HG03460 (cell line): ENCODE results near the gene ADAMTS1.

Experiments used
- ATAC-seq: cut with Tn5 transposase; IDR thresholded peaks from one replicate; pipeline ENCODE4 v1.9.1; 2021; ENCODE audit not compliant: unreplicated experiment

Gene ADAMTS1

GRCh38 chr21:26845759-26846035 is 488 bp upstream of the ADAMTS1 start:
- no peak for ATAC-seq

GRCh38 chr21:26844258-26845065 is 747 bp downstream of the ADAMTS1 start:
- ATAC-seq, result no peak

GRCh38 chr21:26843933-26844257 is 1.3 kb downstream of the ADAMTS1 start:
- ATAC-seq, result no peak

GRCh38 chr21:26842974-26843932 is 2.0 kb downstream of the ADAMTS1 start:
- ATAC-seq, result no peak

GRCh38 chr21:26842300-26842699 is 2.9 kb downstream of the ADAMTS1 start:
- no peak for ATAC-seq

GRCh38 chr21:26840912-26841311 is 4.3 kb downstream of the ADAMTS1 start:
- no peak for ATAC-seq

GRCh38 chr21:26840201-26840600 is 5.0 kb downstream of the ADAMTS1 start:
- no peak for ATAC-seq

GRCh38 chr21:26837539-26837938 is 7.7 kb downstream of the ADAMTS1 start:
- no peak for ATAC-seq

- no peak for ATAC-seq
These were observed 8.7 kb downstream of the ADAMTS1 start for GRCh38 chr21:26836528-26836927.

GRCh38 chr21:26835714-26836265 is 9.4 kb downstream of the ADAMTS1 start:
- ATAC-seq, result no peak

GRCh38 chr21:26835027-26835713 is 10.0 kb downstream of the ADAMTS1 start:
- no peak for ATAC-seq

- ATAC-seq, result no peak
These were observed 10.9 kb downstream of the ADAMTS1 start for GRCh38 chr21:26834181-26834905.

GRCh38 chr21:26833460-26833939 is 11.7 kb downstream of the ADAMTS1 start:
- no peak for ATAC-seq

- ATAC-seq, result no peak
These were observed 12.2 kb downstream of the ADAMTS1 start for GRCh38 chr21:26833011-26833410.

GRCh38 chr21:26832546-26832945 is 12.7 kb downstream of the ADAMTS1 start:
- no peak for ATAC-seq

- ATAC-seq, result no peak
These were observed 18.4 kb downstream of the ADAMTS1 start for GRCh38 chr21:26826801-26827200.

GRCh38 chr21:26820509-26820908 is 24.7 kb downstream of the ADAMTS1 start:
- no peak for ATAC-seq

- ATAC-seq, result no peak
These were observed 25.4 kb downstream of the ADAMTS1 start for GRCh38 chr21:26819740-26820324.

- no peak for ATAC-seq
These were observed 26.3 kb downstream of the ADAMTS1 start for GRCh38 chr21:26818906-26819305.

GRCh38 chr21:26815197-26815596 is 30.0 kb downstream of the ADAMTS1 start:
- ATAC-seq, result no peak
